ENCODE data around the gene MYH7.

- TF ChIP-seq, protein P1, sequence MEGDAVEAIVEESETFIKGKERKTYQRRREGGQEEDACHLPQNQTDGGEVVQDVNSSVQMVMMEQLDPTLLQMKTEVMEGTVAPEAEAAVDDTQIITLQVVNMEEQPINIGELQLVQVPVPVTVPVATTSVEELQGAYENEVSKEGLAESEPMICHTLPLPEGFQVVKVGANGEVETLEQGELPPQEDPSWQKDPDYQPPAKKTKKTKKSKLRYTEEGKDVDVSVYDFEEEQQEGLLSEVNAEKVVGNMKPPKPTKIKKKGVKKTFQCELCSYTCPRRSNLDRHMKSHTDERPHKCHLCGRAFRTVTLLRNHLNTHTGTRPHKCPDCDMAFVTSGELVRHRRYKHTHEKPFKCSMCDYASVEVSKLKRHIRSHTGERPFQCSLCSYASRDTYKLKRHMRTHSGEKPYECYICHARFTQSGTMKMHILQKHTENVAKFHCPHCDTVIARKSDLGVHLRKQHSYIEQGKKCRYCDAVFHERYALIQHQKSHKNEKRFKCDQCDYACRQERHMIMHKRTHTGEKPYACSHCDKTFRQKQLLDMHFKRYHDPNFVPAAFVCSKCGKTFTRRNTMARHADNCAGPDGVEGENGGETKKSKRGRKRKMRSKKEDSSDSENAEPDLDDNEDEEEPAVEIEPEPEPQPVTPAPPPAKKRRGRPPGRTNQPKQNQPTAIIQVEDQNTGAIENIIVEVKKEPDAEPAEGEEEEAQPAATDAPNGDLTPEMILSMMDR (conservative IDR thresholded peaks at IDR 0.05): no peak
- TF ChIP-seq ZFX (IDR thresholded peaks at IDR 0.05): no peak
These were observed 58.3 kb downstream of the MYH7 start for GRCh38 chr14:23377198-23377550.

All from C4-2B (cell line).